Activated CD8-positive, alpha-beta memory T cell treated with anti-CD3 and anti-CD28 coated beads, Interleukin-2, amount 50 U/mL, for 4 hours (primary cell): ENCODE measurements around the gene PFKFB2.

Experiments used
- DNase-seq: peaks from one replicate; pipeline ENCODE4 v3.0.0-alpha.2; 2020

The PFKFB2 gene

DNA sequence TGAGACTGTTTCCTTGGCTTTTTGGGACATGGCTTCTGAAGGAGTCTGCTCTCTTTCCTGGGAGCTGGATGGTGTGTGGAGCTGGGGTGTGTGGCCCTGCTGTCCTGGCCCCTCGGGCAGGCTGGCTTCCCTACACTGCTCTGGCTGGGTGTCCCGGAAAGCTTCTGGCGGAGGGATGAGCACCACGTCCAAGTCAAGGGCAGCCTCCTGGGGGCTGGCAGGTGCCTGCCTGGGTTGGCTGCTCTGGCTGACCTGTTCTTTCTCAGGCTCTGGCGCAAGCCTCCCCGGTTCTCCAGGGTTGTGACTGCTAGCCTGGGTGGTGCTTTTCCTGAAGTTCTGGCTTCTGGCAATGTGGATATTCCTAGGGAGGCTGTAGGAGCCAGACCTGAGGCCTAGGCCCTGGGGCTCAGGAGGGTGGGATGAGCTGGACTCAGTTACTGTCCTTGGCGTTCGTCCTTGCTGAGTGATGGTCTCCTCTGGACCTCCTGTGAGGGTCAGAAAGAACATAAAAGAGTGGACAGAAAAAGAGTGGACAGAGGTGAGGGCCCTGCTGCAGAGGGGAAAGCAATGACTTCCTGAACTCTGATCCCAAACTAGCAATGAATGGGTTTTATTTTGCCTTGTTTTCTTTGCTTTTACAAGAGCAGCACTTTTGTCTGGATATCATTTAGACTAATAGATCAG, 29.9 kb upstream of the PFKFB2 start:
- no peak for DNase-seq

DNA sequence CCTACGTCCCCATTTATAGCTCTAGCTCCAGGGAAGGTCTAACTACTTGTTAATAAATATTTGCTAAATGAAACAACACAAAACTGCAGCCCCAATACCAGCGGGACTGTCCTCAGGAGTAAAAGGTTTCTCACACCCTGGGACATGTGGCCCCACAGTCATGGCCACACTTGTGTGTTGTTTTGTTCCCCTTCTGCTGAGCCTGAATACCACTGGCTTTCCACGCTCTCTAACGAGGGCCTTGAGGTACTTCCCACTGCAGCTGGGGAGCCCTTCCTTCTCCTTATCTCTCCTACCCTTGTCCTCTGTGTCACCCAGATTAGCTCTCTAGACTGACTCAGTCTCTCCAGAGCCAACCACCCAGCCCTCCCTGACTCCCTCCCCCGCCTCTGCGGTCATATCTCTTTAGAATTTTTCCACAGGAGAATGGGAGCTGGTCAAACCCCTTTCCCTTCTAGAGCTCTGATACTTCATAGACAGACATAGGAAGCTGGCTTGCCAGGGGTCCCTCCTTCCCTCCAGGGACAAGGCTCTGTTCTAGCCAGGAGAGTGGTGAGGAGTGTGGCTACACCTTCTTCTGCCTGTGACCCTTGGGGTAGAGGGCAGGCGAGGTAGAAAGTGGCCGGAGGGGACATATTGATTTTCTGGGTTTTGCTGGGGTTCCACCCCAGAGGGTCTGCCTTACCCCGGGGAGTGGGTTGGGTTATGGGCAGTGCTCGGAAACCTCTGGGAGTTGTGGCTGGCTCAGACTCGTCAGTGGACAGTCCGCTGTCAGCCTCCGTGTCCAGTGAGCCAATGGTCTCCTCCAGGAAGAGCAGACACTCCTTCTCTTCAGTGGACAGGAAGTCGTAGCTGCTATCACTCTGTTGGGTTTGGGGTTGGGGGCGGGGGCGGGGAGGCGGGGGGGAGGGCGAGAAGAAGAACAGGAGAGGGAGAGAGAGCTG, 28.6 kb upstream of the PFKFB2 start:
- no peak for DNase-seq

DNA sequence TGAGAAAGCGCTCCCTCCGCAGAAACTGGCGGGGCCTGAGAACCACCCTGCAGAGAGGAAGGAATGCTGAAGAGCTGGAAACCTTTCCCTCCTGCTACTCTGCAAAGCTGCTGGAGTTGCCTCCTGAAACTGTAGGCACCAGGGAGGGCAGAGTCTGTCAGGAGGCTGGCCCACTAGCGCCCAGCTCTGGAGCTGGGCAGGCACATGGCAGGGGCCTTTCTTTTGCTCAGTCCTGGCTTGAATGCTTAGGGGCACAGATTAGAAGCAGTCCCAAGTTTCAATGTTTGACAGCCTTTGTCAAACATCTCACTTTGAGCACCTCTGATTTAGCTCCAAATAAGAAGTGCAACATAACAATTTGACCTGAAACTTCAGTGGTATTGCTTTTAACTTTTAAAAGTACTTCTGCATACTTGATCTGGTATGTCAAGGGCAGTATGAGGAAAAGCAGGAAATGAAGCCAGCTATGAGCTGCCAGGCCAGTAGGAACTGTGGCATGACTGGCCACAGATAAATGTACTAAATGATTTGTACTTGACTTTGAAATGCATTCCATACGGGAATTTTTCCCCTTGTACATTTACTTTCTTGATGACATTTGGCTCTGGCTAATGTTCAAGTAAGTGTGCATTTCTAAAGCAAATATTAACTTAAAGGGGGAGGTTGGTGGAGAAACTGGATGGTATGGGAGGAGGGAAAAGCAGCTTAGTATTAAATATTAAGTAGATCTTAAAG, 27.8 kb upstream of the PFKFB2 start:
- DNase-seq: no peak

DNA sequence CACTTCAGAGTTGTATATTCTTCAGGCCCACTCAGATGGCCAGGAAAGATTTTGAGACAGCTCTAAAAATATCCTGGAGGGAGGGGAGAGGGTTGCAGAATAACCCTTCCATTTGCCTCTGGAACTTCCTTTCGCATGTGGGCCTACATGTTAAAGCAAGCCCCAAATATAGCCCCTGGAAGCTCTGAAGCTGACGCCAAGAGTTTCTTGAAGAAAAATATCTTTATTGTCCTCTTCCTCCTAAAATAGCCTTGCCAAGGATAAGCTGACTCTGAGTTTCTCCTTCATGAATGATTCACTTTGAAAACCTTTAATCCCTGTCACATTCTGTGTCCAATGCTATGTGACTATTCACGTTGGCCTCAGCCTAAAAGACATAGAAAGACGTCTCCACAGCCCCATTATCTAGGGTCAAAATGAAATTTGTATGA, 27.0 kb upstream of the PFKFB2 start:
- DNase-seq: no peak

DNA sequence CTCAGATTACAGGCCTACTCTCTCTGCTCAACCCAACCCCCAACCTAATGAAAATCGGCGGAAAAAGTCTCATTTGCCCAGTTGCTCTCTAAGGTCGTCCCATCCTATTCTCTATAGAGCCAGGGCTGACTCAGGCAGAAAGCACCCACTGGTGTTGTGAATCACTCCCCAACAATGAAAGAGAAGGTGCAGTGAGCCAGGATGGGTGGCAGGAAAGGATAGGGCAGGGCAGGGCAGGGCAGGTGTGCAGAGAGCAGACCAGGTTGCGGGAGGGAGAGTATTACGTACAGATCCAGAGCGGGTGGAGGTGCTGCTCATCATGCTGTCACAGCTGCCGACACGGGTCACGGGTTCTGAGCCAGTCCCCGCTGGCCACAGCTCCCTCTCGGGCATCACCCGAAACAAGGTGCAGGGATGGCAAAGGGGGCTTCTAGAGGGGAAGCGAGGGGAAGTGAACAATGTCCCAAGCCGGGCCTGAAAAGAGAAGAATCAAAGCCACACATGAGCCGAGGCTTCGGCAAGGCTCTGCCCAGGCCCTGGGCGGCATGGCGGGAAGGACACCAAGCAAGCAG, 25.8 kb upstream of the PFKFB2 start:
- DNase-seq: no peak

DNA sequence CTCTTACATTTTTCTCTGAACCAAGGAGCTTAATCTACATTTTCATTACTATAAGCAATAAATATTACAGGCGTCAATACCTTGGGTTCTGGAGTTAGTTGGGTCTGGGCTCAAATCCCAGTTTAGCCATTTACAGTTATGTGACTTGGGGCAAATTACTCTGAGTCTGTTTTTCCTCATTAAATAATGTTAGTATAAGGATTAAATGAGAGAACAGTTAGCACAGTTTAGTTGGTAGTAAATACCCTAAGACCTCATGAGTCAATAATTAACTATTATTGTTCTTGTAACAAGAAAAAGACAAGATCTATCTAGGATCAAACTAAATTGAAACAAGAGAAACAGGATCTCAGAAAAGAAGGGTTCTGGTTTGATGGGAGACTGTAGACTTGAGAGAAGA, 25.2 kb upstream of the PFKFB2 start:
- no peak for DNase-seq

DNA sequence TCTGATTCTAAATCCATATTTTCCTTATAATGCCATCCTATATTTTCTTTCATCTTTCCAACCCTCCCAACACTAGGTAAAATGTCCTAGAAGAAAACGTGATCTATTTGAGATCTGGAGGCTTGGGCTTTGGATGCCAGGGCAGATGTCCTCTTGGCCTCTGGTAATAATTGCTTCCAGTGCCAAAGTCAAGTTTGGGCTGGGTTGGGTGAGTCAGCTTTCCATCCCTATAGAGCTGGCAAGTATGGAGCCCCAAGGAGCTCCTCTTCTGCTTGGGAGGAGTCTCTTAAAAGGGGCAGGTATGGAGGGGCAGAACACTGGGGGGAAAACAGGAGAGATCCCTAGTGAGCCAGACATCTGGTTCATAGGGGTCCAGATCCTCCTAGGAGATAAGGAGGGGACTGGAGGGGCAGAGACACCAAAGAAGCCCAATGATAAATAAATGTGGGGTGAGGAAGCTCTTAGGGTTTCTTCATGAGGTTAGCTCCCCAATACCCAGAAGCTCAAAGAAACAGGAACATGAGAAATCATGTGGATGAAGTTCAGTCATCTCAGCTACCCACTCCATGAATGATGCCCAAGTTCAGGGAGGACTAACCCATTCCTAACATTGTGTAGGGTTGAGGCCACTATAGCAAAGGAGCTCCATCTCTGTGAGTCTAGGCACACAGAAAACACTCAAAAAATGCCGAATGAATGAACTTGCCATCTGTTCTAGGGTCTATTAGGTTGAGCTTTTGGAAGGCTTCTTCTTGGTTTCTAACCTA, 24.0 kb upstream of the PFKFB2 start:
- no peak for DNase-seq

DNA sequence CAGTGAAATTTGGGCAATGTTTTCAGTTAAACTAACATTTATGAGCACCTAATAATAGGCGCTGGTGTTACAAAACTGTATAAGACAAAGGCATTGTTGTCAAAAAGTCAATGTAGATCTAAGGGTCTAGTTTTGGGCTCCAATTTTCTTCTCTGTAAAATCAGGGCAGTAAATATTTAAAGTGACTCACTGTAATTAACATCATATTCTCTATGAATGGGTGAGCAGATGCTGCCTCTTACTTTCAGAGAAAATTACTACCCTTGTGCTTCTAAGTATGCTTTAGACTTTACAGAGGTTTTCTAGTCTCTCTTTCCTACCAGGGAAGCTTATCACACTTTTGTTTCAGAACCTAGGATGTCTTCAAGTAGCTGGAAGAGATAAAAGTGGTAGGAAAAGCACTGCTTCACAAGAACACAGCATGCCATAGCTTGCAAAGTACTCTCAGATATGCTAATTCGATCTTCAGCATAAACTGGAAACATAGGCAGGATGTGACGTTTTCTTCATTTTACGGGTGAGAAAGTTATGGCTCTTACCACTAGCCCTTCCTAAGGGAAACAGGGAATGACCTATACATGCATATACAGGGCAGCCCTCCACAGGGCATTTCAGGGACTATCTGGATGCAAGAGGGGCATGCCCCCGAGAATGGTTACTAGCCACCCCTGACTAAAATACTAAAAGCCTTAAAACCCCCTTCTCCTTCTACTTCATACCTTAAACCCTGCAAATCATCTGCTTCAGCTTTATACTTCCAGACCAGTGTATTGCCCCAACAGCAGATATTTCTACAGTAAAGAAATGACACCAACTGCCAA, 23.2 kb upstream of the PFKFB2 start:
- no peak for DNase-seq

DNA sequence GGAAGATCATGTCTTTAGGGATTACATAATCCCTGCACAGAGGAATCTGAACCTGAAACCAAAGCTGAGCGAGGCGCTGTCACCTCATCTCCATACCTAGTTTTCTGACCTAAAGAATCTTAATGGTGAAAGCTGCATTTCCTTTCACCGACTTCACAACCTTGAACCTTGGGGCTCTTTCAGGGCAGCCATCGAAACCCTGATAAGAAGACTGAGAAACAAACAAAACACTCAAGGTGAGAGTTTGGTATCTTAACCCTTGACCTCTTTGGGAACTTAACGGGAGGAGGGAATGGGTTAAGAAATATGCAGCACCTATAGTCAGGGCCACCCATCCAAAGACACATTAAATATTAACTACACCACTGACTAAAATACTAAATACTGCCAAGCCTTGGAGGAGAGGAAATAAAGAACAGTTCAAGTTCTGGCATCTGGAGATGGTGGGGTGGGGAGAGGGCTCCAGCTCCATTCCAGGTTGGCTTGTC, 22.5 kb upstream of the PFKFB2 start:
- DNase-seq: no peak

DNA sequence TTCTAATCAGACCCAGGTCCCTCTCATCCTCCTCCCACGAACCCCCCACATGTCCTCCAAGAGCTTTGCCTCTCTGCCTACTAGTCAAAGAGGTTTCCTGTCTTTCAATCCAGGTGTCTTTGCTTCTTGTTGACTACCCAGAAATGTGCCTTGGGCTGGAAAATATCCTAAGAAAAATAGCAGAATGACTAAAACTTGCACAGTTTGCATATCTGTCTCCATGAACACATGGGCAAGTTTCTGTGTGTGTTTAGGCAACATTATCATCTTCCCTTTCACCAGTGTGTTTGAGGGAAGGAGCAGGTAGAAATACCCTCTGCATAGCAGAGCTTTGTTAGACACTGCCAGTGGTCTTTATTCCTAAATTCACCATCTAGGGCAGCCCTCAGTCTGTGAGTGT, 22.1 kb upstream of the PFKFB2 start:
- DNase-seq: no peak

DNA sequence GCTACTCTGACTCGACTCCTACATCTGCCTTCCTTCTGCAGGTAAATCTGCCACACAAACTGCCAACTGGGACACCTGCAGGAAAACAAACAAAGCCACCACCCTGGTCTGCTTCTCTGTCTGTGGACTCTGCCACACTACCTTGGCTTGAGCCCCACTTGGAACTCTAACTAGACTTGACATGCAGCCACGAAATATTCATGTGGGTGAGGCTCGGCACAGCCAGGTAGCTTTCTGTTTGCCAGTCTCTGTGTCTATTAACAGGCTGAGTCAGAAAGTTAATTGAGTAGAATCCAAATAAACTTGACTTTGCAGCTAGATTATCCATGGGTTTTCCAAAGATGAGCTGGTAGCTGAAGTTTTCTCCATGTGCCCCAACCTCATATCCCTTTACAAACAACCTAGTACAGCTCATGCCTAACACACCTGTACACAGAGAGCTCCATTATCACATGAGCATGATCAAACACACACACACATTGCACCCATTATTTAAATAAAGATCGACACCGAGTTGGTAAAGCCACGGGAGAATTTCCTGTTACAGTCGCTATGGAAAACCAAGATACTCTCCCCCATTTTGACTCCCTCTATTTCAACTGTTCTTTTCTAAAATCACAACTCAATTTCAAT, 21.3 kb upstream of the PFKFB2 start:
- DNase-seq: no peak

DNA sequence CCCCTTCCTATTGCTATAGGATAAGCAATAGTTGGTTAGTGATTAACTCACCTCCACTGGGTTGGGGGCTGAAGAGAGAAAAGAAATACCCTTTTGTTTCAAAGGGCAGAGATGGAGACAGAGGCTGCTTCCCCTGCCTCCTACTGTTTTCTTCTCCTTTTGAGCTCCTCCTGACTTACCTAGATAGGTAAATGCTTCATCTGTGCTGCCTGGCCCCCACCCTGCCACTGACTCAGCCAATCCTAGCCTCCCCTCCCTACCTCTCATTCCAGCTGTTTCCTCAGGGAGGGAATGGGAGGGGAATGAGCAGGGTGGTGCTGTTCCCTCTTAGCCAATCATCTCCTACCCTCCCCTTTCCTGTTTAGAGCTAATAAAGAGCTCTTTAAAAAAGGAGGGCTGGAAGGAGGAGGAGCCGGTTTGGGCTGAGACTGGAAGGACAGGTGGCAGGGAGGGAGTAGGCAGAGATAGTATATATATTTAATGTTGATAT, 20.5 kb upstream of the PFKFB2 start, which contains the start of gene C1orf116:
Gene C1orf116 (minus strand): TSS at position 229 of the 490 bp plus-strand sequence. CDS start 5,158 bp downstream, outside the sequence.
- DNase-seq: no peak

DNA sequence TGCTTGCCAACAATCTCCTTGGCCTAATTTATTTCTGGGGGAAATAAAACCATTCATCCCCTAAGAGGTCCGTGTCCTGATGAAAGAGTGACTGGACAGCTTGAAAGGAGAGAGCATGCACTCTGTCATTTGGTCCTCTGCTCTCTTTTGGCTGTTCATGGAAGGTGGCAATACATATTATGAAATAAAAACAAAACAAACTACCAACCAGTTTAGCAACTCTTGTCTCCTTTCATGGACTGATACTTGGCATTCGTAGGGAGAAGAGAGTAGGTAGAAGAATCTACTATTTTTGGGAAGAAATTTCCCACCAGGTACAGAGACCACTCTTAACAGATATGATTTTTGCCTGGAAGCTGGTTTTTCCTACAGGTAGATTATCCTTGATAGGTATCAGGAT, 19.8 kb upstream of the PFKFB2 start:
- DNase-seq: no peak

DNA sequence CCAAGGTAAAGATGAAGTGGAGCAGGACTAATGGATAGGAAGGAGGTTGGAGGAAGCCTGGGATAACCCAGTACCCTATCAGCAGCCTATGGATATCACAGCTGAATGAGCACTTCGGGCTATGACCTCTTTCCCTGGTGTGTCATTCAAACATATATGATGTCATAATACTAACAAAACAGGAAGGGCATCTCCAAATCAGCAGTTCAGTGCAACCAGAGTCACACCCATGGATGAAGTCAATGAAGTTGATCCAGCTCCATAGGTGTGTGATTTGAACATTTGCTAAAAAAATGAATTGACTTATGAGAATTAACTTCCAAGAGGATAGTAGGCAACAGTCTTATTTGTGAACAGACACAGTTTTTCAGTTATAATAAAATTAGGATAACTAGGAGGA, 18.9 kb upstream of the PFKFB2 start:
- DNase-seq: no peak

DNA sequence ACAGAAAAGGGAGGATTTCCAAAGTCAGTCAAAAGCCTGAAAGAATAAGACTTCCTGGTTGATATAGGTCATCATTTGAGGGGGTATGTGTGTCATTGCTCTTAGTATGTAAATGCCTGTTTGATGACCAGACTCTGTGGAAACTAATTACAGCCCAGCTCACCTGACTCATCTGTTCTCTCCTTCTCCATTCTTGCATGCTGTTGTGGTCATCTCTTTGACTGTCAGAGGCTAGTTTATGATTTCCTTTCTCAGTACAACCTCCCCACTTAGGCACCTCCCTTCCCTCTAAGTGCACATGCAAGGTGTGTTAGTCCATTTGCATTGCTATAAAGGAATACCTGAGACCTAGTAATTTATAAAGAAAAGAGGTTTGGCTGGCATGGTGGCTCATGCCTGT, 18.1 kb upstream of the PFKFB2 start:
- DNase-seq: no peak

DNA sequence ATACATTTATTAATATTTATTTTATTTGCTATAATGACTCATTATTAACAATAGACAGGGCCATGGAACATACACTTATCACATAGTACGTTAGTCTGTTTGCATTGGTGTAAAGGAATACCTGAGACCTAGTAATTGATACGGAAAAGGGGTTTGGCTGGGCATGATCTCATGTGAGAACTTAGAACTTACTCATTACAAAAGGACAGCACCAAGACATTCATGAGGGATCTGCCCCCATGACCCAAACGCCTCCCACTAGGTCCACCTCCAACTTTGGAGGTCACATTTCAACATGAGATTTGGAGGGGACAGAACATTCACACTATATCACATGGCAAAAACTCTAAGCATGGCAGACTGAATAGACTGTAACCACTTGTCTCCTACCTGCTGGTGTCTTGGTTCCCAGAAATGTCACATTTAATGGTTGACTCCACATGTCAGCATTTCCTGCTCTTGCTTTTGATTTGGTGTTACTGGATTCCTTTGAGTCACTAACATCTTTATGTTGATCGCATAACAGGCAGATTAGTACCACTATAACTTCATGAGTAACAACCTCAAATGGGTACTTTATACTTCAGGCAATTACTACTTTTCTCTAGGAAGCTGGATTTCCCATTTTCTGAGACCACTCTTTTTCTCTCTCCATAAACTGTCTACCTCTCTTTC, 17.1 kb upstream of the PFKFB2 start:
- DNase-seq: no peak

DNA sequence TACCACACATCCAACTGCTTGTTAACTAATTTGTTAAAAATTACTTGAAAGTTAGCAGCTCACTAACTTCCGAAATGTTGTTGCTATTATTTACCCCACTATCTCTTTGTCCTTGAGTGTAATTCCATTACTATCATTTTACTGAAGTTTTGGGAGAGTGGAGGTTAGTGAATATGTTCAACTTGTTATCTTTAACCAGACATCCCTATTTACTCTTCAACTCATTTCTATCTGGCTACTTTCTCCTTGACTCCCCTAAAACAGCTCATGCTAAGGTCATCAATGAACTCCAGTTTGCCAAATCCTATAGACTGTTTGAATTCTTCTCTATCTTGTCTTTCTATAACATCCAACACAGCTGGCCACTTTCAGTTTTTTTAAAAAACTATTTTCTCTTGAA, 16.2 kb upstream of the PFKFB2 start:
- DNase-seq: no peak

DNA sequence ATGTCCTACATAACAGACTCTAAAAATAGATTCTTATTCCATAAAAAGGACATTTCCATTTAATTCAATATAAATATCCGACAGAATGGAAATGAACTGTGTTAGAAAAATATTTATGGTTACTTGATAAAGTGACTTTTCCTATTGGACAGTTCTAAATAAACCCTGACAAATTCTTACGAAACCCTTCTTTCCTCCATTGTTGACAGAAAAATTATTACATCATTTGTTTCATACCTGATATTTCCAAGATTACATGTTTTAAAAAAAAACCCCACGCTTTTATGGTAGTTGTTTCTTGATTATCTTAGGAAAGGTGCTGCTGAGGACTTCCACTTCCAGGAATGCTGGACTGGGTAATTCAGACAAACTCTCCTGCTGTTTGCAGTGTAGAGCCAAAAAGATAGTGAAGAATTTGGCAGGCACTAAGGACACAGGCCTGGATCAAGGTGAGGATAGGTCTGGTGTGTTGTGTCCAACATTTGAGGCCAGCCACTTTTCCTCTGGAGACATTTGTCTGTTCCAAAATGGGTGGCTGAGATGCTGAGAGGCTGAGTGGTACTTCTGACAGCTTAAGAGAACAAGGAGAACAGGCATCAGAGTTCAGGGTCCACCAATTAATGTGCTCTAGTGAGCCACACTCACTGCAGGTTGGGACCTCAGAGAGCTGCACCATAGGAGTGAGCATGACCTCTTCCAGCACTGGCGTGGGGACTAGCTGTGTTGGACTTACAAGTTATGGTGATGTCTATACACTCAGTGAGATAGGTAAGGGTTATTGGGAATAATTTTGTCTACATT, 13.5 kb upstream of the PFKFB2 start:
- no peak for DNase-seq

DNA sequence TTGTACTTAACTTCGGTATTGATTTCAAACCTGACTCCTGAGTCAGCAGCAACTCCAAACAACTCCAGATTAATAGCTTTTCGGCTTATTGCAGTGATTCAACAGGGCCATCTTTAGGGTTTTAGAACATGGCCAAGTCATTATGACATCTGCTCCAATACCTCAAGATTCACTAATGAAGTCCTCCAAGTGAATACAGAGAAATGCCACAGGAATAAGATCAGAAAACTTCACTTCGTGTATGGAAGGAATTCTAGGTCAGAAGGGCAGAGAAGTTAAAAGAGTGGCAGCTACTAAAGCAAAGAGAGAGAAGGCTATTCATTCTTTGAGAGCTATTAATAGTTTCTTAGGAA, 12.9 kb upstream of the PFKFB2 start:
- DNase-seq: no peak
